Panc1 (cell line): ENCODE measurements around the gene AKAP13. TPM values are rescaled to one million over a fixed set of nuclear protein-coding genes. Genes with fewer than 3 reads are reported as not detected.

Experiments used
- ATAC-seq: fragments of 200-7000 bp; cut with Tn5 transposase; 2 replicates; pipeline ENCODE4 v1.9.1; 2020; ENCODE audit warnings: mild to moderate bottlenecking, moderate library complexity
- BruUV-seq: library from RNA; stranded (reverse); fragments of 400-500 nt; replicated peaks from 2 replicates; lab custom pipeline; 2021; lab: Mats Ljungman, UMichigan
- CTCF ChIA-PET: fragments of 300-600 bp; sonication (Branson Sonifier 250); formaldehyde crosslinking; loops from one replicate; lab custom pipeline; 2022; ENCODE audit warnings: antibody characterized with exemption; lab: Charles Lee
- POLR2A ChIA-PET: fragments of 300-600 bp; sonication (Branson Sonifier 250); formaldehyde crosslinking; loops from one replicate; lab custom pipeline; 2022; ENCODE audit warnings: antibody characterized with exemption; lab: Charles Lee
- DNase-seq: peaks from one replicate; pipeline ENCODE4 v3.0.0-alpha.2; 2010; ENCODE audit warnings: low read depth, low spot score
- H3K27ac ChIP-seq: 2 replicates; pipeline ENCODE4 v1.5.1; 2011; ENCODE audit warnings: mild to moderate bottlenecking, low read length, inconsistent platforms
- H3K27me3 ChIP-seq: fragments of 200-500 bp; sonication (Bioruptor generic); 2 replicates; pipeline ENCODE4 v1.6.0; 2014; ENCODE audit warnings: low read length, inconsistent platforms; ENCODE audit not compliant: control insufficient read depth, insufficient read depth
- H3K36me3 ChIP-seq: fragments of 200-500 bp; sonication (Bioruptor generic); 2 replicates; pipeline ENCODE4 v1.5.1; 2014; ENCODE audit warnings: inconsistent platforms, mild to moderate bottlenecking, low read length, moderate library complexity; ENCODE audit not compliant: control insufficient read depth, insufficient read depth
- H3K4me1 ChIP-seq: 2 replicates; pipeline ENCODE4 v1.5.1; 2011; ENCODE audit warnings: inconsistent platforms, mild to moderate bottlenecking, low read length, moderate library complexity; ENCODE audit not compliant: control insufficient read depth, insufficient read depth
- H3K4me3 ChIP-seq, 2 experiments: 2 replicates each; pipeline ENCODE4 v1.5.1; 2011 to 2012; ENCODE audit warnings: low read depth in 2 of 2, low read length in 2 of 2, mild to moderate bottlenecking in 2 of 2, inconsistent platforms in 1 of 2, moderate library complexity in 1 of 2
- H3K9me3 ChIP-seq: fragments of 200-500 bp; sonication (Bioruptor generic); 2 replicates; pipeline ENCODE4 v1.5.1; 2014; ENCODE audit warnings: low read depth, mild to moderate bottlenecking, inconsistent platforms, low read length, moderate library complexity; ENCODE audit not compliant: control insufficient read depth, insufficient read depth
- CTCF ChIP-seq: fragments of 450-650 bp; IDR thresholded peaks from 2 replicates; pipeline ENCODE4 v1.5.1; 2017; ENCODE audit warnings: mild to moderate bottlenecking
- POLR2AphosphoS5 ChIP-seq: IDR thresholded peaks from 2 replicates; pipeline ENCODE4 v1.6.1; 2012; ENCODE audit warnings: mild to moderate bottlenecking, low read depth, low read length, moderate library complexity
- REST ChIP-seq, 2 experiments: IDR thresholded peaks; 2 replicates each; pipeline ENCODE4 v1.6.1; 2011 to 2012; ENCODE audit warnings: low read depth in 2 of 2, control low read depth in 1 of 2, low read length in 1 of 2, mild to moderate bottlenecking in 1 of 2, moderate library complexity in 1 of 2; ENCODE audit not compliant: insufficient read depth in 1 of 2
- SIN3A ChIP-seq: IDR thresholded peaks from 2 replicates; pipeline ENCODE4 v1.6.1; 2012; ENCODE audit warnings: low read depth, mild to moderate bottlenecking, low read length, moderate library complexity, borderline replicate concordance; ENCODE audit not compliant: insufficient read depth
- TCF7L2 ChIP-seq: IDR thresholded peaks from 2 replicates; pipeline ENCODE4 v1.6.1; 2011; ENCODE audit warnings: mild to moderate bottlenecking, low read depth, low read length, inconsistent platforms
- in situ Hi-C: cut with HindIII; loops from 2 replicates; pipeline ENCODE4 v1.10.0; 2016; ENCODE audit warnings: low sequenced_read_pairs, low pct_unique_long_range_greater_than_20kb
- intact Hi-C: fragments of 100-400 bp; cut with micrococcal nuclease; formaldehyde crosslinking; loops from one replicate; pipeline ENCODE4 v1.10.0; 2022; ENCODE audit not compliant: unreplicated experiment
- total RNA-seq: library from RNA; stranded (reverse); gene quantifications from one replicate; pipeline ENCODE4 v1.2.1, GENCODE V29; 2021; ENCODE audit not compliant: unreplicated experiment

The AKAP13 gene
- total RNA-seq, 1 experiment from 2014 or later, result 94.2 TPM

GRCh38 chr15:85689729-85690128, 309.3 kb downstream of the AKAP13 start:
- DNase-seq, result no peak
- Histone ChIP-seq H3K36me3 (peaks cover 13% of the 10 kb centered on the region), H3K4me1 (no peaks in the 10 kb centered on the region), H3K27me3 (no peaks in the 10 kb centered on the region), H3K4me3 (no peak overlapping the region), H3K9me3 (no peaks in the 10 kb centered on the region), H3K27ac (no peak overlapping the region)
- TF ChIP-seq TCF7L2 (no peak), CTCF (no peak), SIN3A (no peak), POLR2AphosphoS5 (no peak), REST (IDR thresholded peaks at IDR 0.05; ENCODE audit: insufficient read depth in 1 of 2, low read depth in 2 of 2, low read length in 1 of 2) (no peak)
- POLR2A ChIA-PET, result no interaction called here
- intact Hi-C loops (no loop called here), in situ Hi-C loops (no loop called here)
- CTCF ChIA-PET, result no interaction called here
- ATAC-seq, result no peak; the same call in 1 of the 2 replicates
- no TSS peak for BruUV-seq

- Histone ChIP-seq H3K36me3 (peaks cover 8% of the 10 kb centered on the region), H3K27me3 (no peaks in the 10 kb centered on the region), H3K4me3 (no peak overlapping the region), H3K4me1 (no peaks in the 10 kb centered on the region), H3K9me3 (no peaks in the 10 kb centered on the region), H3K27ac (no peak overlapping the region)
- in situ Hi-C loops (no loop called here), intact Hi-C loops (no loop called here)
- no peak for TF ChIP-seq REST (IDR thresholded peaks at IDR 0.05; ENCODE audit: insufficient read depth in 1 of 2, low read depth in 2 of 2, low read length in 1 of 2)
- TF ChIP-seq TCF7L2, result no peak
- TF ChIP-seq CTCF, result no peak
- no peak for TF ChIP-seq POLR2AphosphoS5
- no peak for TF ChIP-seq SIN3A
- BruUV-seq, result no TSS peak
- ATAC-seq (no peak), DNase-seq (no peak)
- POLR2A ChIA-PET, result no interaction called here
- CTCF ChIA-PET, result no interaction called here
These were observed 310.3 kb downstream of the AKAP13 start for GRCh38 chr15:85690561-85691231.
